Endothelial cell of umbilical vein (primary cell): ENCODE data around the gene NPFFR1. TPM values are rescaled to one million over a fixed set of nuclear protein-coding genes. Genes with fewer than 3 reads are reported as not detected.

Source experiments
- BruUV-seq: library from RNA; stranded (reverse); fragments of 400-500 nt; replicated peaks from 2 replicates; lab custom pipeline; 2021; lab: Mats Ljungman, UMichigan
- CTCF ChIA-PET: fragments of 300-600, 350-600 bp; sonication (Branson Sonifier 250); formaldehyde crosslinking; loops from one replicate; lab custom pipeline; 2021; ENCODE audit warnings: antibody characterized with exemption, inconsistent platforms; lab: Charles Lee
- POLR2A ChIA-PET: fragments of 300-600, 350-600 bp; sonication (Branson Sonifier 250); formaldehyde crosslinking; loops from one replicate; lab custom pipeline; 2021; ENCODE audit warnings: antibody characterized with exemption, inconsistent platforms; lab: Charles Lee
- DNase-seq: peaks from one replicate; pipeline ENCODE4 v3.0.0-alpha.2; 2011; ENCODE audit warnings: low read depth, low spot score
- FAIRE-seq: peaks from 2 replicates; lab custom pipeline; 2011; peaks lifted over from hg19 to GRCh38; lab: Jason Lieb, UNC
- H2AFZ ChIP-seq: 2 replicates; pipeline ENCODE4 v1.6.0; 2012; ENCODE audit warnings: low read depth, low read length, control low read depth, inconsistent platforms
- H3K27ac ChIP-seq: 2 replicates; pipeline ENCODE4 v1.5.1; 2011; ENCODE audit warnings: low read depth, mild to moderate bottlenecking, control low read depth, low read length, moderate library complexity; ENCODE audit not compliant: insufficient read depth
- H3K27me3 ChIP-seq, 2 experiments: 2 replicates each; pipeline versions ENCODE4 v1.6.0 to v1.6.1; 2011; ENCODE audit warnings: low read length in 2 of 2, mixed read lengths in 1 of 2; ENCODE audit not compliant: control insufficient read depth in 2 of 2, insufficient read depth in 2 of 2
- H3K36me3 ChIP-seq, 2 experiments: 2 replicates in 1 of 2; 3 replicates in 1 of 2; pipeline ENCODE4 v1.5.1; 2011; ENCODE audit warnings: low read length in 2 of 2, mild to moderate bottlenecking in 1 of 2, moderate library complexity in 1 of 2; ENCODE audit not compliant: control insufficient read depth in 2 of 2, insufficient read depth in 2 of 2; ENCODE audit errors: extremely low read depth in 1 of 2
- H3K4me1 ChIP-seq: 3 replicates; pipeline ENCODE4 v1.5.1; 2011; ENCODE audit warnings: mild to moderate bottlenecking, low read length; ENCODE audit not compliant: control insufficient read depth, insufficient read depth; ENCODE audit errors: extremely low read depth
- H3K4me2 ChIP-seq: 2 replicates; pipeline ENCODE4 v1.6.1; 2011; ENCODE audit warnings: low read length, control low read depth, mixed read lengths; ENCODE audit not compliant: insufficient read depth
- H3K4me3 ChIP-seq, 3 experiments: fragments of 200-600 bp in 1 of 3; sonication (generic), shearing (Covaris generic) in 1 of 3; replicated peaks in 1 of 3; 2 replicates each; pipeline ENCODE4 v1.5.1; 2011 to 2016; ENCODE audit warnings: control low read depth in 3 of 3, low read length in 3 of 3, mild to moderate bottlenecking in 2 of 3, inconsistent platforms in 1 of 3, low read depth in 1 of 3, moderate library complexity in 1 of 3; ENCODE audit not compliant: insufficient read depth in 1 of 3
- H3K79me2 ChIP-seq: 2 replicates; pipeline ENCODE4 v1.6.0; 2012; ENCODE audit warnings: low read length, inconsistent platforms; ENCODE audit not compliant: control insufficient read depth, insufficient read depth
- H3K9ac ChIP-seq: replicated peaks from 2 replicates; pipeline ENCODE3; 2011; ENCODE audit warnings: low read length, control low read depth; ENCODE audit not compliant: insufficient read depth; ENCODE audit errors: extremely low read depth
- H3K9me1 ChIP-seq: replicated peaks from 3 replicates; pipeline ENCODE4 v1.6.0; 2011; ENCODE audit warnings: mild to moderate bottlenecking, low read length; ENCODE audit not compliant: control insufficient read depth, insufficient read depth; ENCODE audit errors: extremely low read depth
- H3K9me3 ChIP-seq: replicated peaks from 2 replicates; pipeline ENCODE4 v1.5.1; 2012; ENCODE audit warnings: low read length, inconsistent platforms; ENCODE audit not compliant: control insufficient read depth, insufficient read depth
- H4K20me1 ChIP-seq: replicated peaks from 2 replicates; pipeline ENCODE3; 2011; ENCODE audit warnings: mild to moderate bottlenecking, low read length; ENCODE audit not compliant: control insufficient read depth, insufficient read depth; ENCODE audit errors: extremely low read depth
- CTCF ChIP-seq, 2 donors: IDR thresholded peaks; 1 replicate in 1 of 2; 2 replicates in 1 of 2; pipeline ENCODE4 v1.5.1; 2011; ENCODE audit warnings: low read length in 2 of 2, mild to moderate bottlenecking in 2 of 2, moderate library complexity in 2 of 2, control low read depth in 1 of 2, inconsistent platforms in 1 of 2, low read depth in 1 of 2; ENCODE audit not compliant: insufficient read depth in 1 of 2; ENCODE audit errors: extremely low read depth in 1 of 2
- EZH2 ChIP-seq: IDR thresholded peaks from 2 replicates; pipeline ENCODE4 v1.6.1; 2012; ENCODE audit warnings: borderline replicate concordance, low read depth, mild to moderate bottlenecking, moderate library complexity, low read length, inconsistent platforms; ENCODE audit not compliant: severe bottlenecking
- FOS ChIP-seq: IDR thresholded peaks from 2 replicates; pipeline ENCODE4 v1.6.1; 2011; ENCODE audit warnings: mild to moderate bottlenecking, low read length, moderate library complexity, borderline replicate concordance; ENCODE audit not compliant: insufficient read depth
- GATA2 ChIP-seq: IDR thresholded peaks from 2 replicates; pipeline ENCODE4 v1.7.0; 2011; ENCODE audit warnings: low read depth, mild to moderate bottlenecking, moderate library complexity, mixed read lengths, low read length; ENCODE audit not compliant: insufficient read length, insufficient read depth
- JUN ChIP-seq: IDR thresholded peaks from 2 replicates; pipeline ENCODE4 v1.6.1; 2011; ENCODE audit warnings: borderline replicate concordance, low read depth; ENCODE audit not compliant: insufficient read length, insufficient read depth
- MAX ChIP-seq: IDR thresholded peaks from 2 replicates; pipeline ENCODE4 v1.6.1; 2011; ENCODE audit not compliant: insufficient read depth, insufficient read length
- MYC ChIP-seq: IDR thresholded peaks from one replicate; pipeline ENCODE4 v1.6.1; 2011; ENCODE audit warnings: mild to moderate bottlenecking, low read depth, low read length
- POLR2A ChIP-seq: IDR thresholded peaks from 2 replicates; pipeline ENCODE4 v1.6.1; 2012; ENCODE audit warnings: low read depth, mild to moderate bottlenecking, control low read depth, low read length
- POLR2AphosphoS5 ChIP-seq: IDR thresholded peaks from 2 replicates; pipeline ENCODE4 v1.6.1; 2012; ENCODE audit warnings: low read depth, mild to moderate bottlenecking, control low read depth, low read length, moderate library complexity; ENCODE audit not compliant: insufficient read depth
- dilution Hi-C: fragments of 300-500 bp; cut with MboI; formaldehyde crosslinking; loops from one replicate; pipeline ENCODE4 v1.15.0; 2019; ENCODE audit warnings: low sequenced_read_pairs; ENCODE audit not compliant: extremely low pct_ligation_motif_present
- intact Hi-C: fragments of 100-400 bp; cut with micrococcal nuclease; formaldehyde crosslinking; loops from one replicate; pipeline ENCODE4 v1.10.0; 2022
- polyA plus RNA-seq, 4 experiments: library from polyadenylated mRNA; depleted of rRNA in 3 of 4; stranded (reverse) in 3 of 4; unstranded in 1 of 4; fragments of >200 nt; gene quantifications; 2 replicates each; pipeline versions ENCODE4 v1.2.1 to v1.2.3, GENCODE V29; 2011 to 2012; ENCODE audit warnings: missing spikeins in 1 of 4
- total RNA-seq: library from RNA; stranded (reverse); gene quantifications from 2 replicates; pipeline ENCODE4 v1.2.3, GENCODE V29; 2021

NPFFR1 gene
- total and polyA plus RNA-seq, 2 donors (not counting 3 experiments of a cell fraction or from before 2014, with no cell fraction given): not detected

- no peak for DNase-seq
- Histone ChIP-seq H3K9me1 (no peaks in the 10 kb centered on the region), H3K36me3 (no peaks in the 10 kb centered on the region), H4K20me1 (no peaks in the 10 kb centered on the region), H2AFZ (no peak overlapping the region), H3K4me3 (no peak overlapping the region), H3K27ac (no peak overlapping the region), H3K4me1 (no peaks in the 10 kb centered on the region), H3K9me3 (no peaks in the 10 kb centered on the region), H3K79me2 (no peaks in the 10 kb centered on the region), H3K4me2 (no peak overlapping the region), H3K9ac (no peak overlapping the region), H3K27me3 (peaks cover 3 to 6% of the 10 kb centered on the region in 2 experiments)
- ChIA-PET POLR2A (no interaction called here), CTCF (interaction anchor here (1.0 kb wide), 1 partner anchor 102 kb away, joined by 4 read pairs; no protein-coding TSS in a partner anchor)
- FAIRE-seq: no peak
- TF ChIP-seq MAX: no peak
- dilution Hi-C loops (no loop called here), intact Hi-C loops (no loop called here)
- BruUV-seq: no TSS peak
Observed at GRCh38 chr10:70323138-70323696, 39.4 kb upstream of the NPFFR1 start.

GRCh38 chr10:70321897-70322890 is 38.4 kb upstream of the NPFFR1 start:
- no peak for FAIRE-seq
- intact Hi-C loops: no loop called here
- no peak for TF ChIP-seq MAX
- no peak for TF ChIP-seq CTCF (IDR thresholded peaks at IDR 0.05; ENCODE audit: extremely low read depth in 1 of 2, insufficient read depth in 1 of 2, low read depth in 1 of 2, low read length in 2 of 2)
- TF ChIP-seq FOS: no peak
- TF ChIP-seq GATA2: no peak
- TF ChIP-seq MYC: no peak
- no peak for TF ChIP-seq JUN
- no peak for TF ChIP-seq POLR2A
- no peak for TF ChIP-seq POLR2AphosphoS5
- TF ChIP-seq EZH2: no peak

More at GRCh38 chr10:70321897-70322890, 38.4 kb upstream of the NPFFR1 start:
- Histone ChIP-seq H3K4me1 (no peaks in the 10 kb centered on the region), H3K4me3 (no peak overlapping the region), H2AFZ (no peak overlapping the region), H4K20me1 (no peaks in the 10 kb centered on the region), H3K9me3 (no peaks in the 10 kb centered on the region), H3K27me3 (peaks cover 0 to 4% of the 10 kb centered on the region in 2 experiments), H3K36me3 (no peaks in the 10 kb centered on the region), H3K79me2 (no peaks in the 10 kb centered on the region), H3K9ac (no peak overlapping the region), H3K9me1 (no peaks in the 10 kb centered on the region), H3K27ac (no peak overlapping the region), H3K4me2 (no peak overlapping the region)
- no TSS peak for BruUV-seq
- CTCF ChIA-PET: interaction anchor here (1.1 to 1.7 kb wide), 4 partner anchors 10 to 100 kb away, joined by 3 to 4 read pairs (median 4); no protein-coding TSS in a partner anchor
- no peak for DNase-seq
- POLR2A ChIA-PET: no interaction called here
- dilution Hi-C loops: no loop called here
